Thyroid gland (tissue), 4 donors: ENCODE measurements around the gene DISP1. TPM values are rescaled to one million over a fixed set of nuclear protein-coding genes. Genes with fewer than 3 reads are reported as not detected.
"Not testable (repeated sequence)": the region's sequence is repeated elsewhere in the genome, so short reads cannot be mapped to it uniquely, and the experiment has no call there.

Experiments
- DNase-seq, 2 donors: peaks; one replicate each; pipeline ENCODE4 v3.0.0-alpha.2; 2019
- H3K27ac ChIP-seq, 3 donors: fragments of 200-600 bp; sonication (generic); 1 replicate in 2 of 3; 2 replicates in 1 of 3; pipeline ENCODE4 v1.5.1; 2016 to 2019; ENCODE audit warnings: mild to moderate bottlenecking in 1 of 3, moderate library complexity in 1 of 3
- H3K27me3 ChIP-seq: fragments of 200-600 bp; sonication (generic); one replicate; pipeline ENCODE4 v1.5.1; 2019
- H3K36me3 ChIP-seq, 2 donors: fragments of 200-600 bp; sonication (generic); one replicate each; pipeline ENCODE4 v1.5.1; 2016 to 2019
- H3K4me1 ChIP-seq, 2 donors: fragments of 200-600 bp; sonication (generic); one replicate each; pipeline ENCODE4 v1.5.1; 2017 to 2019
- H3K4me3 ChIP-seq, 3 donors: fragments of 200-600 bp; sonication (generic); replicated peaks in 1 of 3; 1 replicate in 2 of 3; 2 replicates in 1 of 3; pipeline ENCODE4 v1.5.1; 2016; ENCODE audit warnings: mild to moderate bottlenecking in 1 of 3
- H3K9me3 ChIP-seq: fragments of 200-600 bp; sonication (generic); one replicate; pipeline ENCODE4 v1.5.1; 2017
- POLR2A ChIP-seq, 2 donors: fragments of 450-650 bp; IDR thresholded peaks; one replicate each; pipeline ENCODE4 v1.6.1; 2017; ENCODE audit warnings: antibody characterized with exemption in 2 of 2, mild to moderate bottlenecking in 2 of 2, moderate library complexity in 1 of 2
- WGBS, 2 donors: methylation state at CpG; one replicate each; pipeline ENCODE4 v1.1.5; 2017; 5-methylcytosine and 5-hydroxymethylcytosine counted together
- intact Hi-C: fragments of 100-400 bp; cut with DNase I; formaldehyde crosslinking; loops from one replicate; pipeline ENCODE4 v1.15.1; 2023
- total RNA-seq, 4 donors: library from RNA; depleted of rRNA; stranded (reverse); fragments of >200 nt; gene quantifications; one replicate each; pipeline ENCODE4 v1.2.3, GENCODE V29; 2016
- TF ChIP-seq, protein P1 (sequence below), 6 experiments: fragments of 200-600 bp in 3 of 6; fragments of 450-650 bp in 3 of 6; sonication (generic) in 3 of 6; IDR thresholded peaks; one replicate each; pipeline ENCODE4 v1.5.1; 2016 to 2019; ENCODE audit warnings: antibody characterized with exemption in 6 of 6, mild to moderate bottlenecking in 2 of 6, inconsistent platforms in 1 of 6, moderate library complexity in 1 of 6

DISP1 gene
- total RNA-seq, 4 donors from 2014 or later = 11.5 to 21.4 (median 15.9) TPM

DNA sequence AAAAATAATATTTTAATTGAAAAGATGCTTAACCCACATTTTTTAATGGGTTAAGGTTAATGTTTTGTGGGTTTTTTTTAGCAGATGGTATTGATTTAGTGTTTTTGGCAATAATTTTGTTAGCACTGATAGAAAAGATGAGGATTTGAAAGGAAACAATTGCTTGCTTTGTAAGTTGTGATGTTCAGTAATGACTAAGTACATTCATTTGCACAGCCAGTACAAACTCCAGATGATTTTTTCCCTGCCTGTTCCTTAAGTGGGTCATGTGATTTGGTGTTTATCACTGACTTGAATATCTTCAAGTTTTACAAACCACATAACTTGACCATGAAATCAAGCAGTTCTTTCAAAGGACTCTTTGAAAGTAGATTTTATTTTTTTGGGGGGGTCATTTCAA lies 15.0 kb downstream of the DISP1 start:
- intact Hi-C loops = no loop called here
- Histone ChIP-seq H3K4me1 (peaks cover 3 to 24% of the 10 kb centered on the region in 2 donors), H3K36me3 (no peaks in the 10 kb centered on the region), H3K27me3 (no peaks in the 10 kb centered on the region), H3K9me3 (no peaks in the 10 kb centered on the region), H3K4me3 (no peak overlapping the region), H3K27ac (peak overlapping the region in 2 of 3 donors; percentile 10 to 49)
- no peak for DNase-seq
- no peak for TF ChIP-seq POLR2A (IDR thresholded peaks at IDR 0.05)
- TF ChIP-seq, protein P1, sequence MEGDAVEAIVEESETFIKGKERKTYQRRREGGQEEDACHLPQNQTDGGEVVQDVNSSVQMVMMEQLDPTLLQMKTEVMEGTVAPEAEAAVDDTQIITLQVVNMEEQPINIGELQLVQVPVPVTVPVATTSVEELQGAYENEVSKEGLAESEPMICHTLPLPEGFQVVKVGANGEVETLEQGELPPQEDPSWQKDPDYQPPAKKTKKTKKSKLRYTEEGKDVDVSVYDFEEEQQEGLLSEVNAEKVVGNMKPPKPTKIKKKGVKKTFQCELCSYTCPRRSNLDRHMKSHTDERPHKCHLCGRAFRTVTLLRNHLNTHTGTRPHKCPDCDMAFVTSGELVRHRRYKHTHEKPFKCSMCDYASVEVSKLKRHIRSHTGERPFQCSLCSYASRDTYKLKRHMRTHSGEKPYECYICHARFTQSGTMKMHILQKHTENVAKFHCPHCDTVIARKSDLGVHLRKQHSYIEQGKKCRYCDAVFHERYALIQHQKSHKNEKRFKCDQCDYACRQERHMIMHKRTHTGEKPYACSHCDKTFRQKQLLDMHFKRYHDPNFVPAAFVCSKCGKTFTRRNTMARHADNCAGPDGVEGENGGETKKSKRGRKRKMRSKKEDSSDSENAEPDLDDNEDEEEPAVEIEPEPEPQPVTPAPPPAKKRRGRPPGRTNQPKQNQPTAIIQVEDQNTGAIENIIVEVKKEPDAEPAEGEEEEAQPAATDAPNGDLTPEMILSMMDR (IDR thresholded peaks at IDR 0.05) = no peak

DNA sequence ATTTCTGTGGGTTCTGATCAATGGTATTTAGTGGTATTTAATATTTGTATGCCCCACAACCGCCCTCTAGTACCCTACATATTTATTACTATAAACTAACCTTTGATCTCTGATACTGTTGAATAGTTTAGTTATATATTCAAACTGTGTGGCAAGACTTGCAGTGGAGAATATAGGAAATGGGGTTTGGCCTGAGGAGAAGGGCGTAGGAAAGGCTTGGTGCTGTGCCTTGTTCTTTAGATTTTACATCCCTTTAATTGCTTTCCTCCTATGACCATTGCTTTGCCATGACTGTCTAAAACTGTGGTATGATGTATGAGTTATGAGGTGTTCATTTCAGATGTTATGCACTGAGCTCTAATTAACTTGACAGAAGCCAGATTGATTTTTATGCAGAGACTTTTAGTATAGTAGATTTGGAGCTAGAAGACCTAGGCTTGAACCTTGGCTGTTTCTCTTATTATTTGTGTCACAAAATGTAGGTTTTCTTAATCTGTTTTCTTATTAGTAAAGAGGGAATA lies 18.6 kb downstream of the DISP1 start:
- 96 to 98% methylated on average over 2 of the region's 2 CpGs for WGBS, 2 donors
- DNase-seq = no peak
- Histone ChIP-seq H3K4me1 (peaks cover 8 to 32% of the 10 kb centered on the region in 2 donors), H3K36me3 (no peaks in the 10 kb centered on the region), H3K4me3 (no peak overlapping the region), H3K9me3 (no peaks in the 10 kb centered on the region), H3K27ac (no peak overlapping the region), H3K27me3 (no peaks in the 10 kb centered on the region)
- no peak for TF ChIP-seq POLR2A (IDR thresholded peaks at IDR 0.05)
- TF ChIP-seq, protein P1 (IDR thresholded peaks at IDR 0.05) = no peak
- intact Hi-C loops = no loop called here

GRCh38 chr1:222843469-222844410 lies 28.9 kb downstream of the DISP1 start:
- Histone ChIP-seq H3K4me3 (no peak overlapping the region), H3K27ac (no peak overlapping the region), H3K9me3 (no peaks in the 10 kb centered on the region), H3K36me3 (no peaks in the 10 kb centered on the region), H3K27me3 (no peaks in the 10 kb centered on the region), H3K4me1 (no peaks in the 10 kb centered on the region)
- no peak for TF ChIP-seq POLR2A (IDR thresholded peaks at IDR 0.05)
- TF ChIP-seq, protein P1 (IDR thresholded peaks at IDR 0.05) = no peak
- whole genome bisulfite sequencing, 2 donors = 93 to 95% methylated on average over 6 of the region's 6 CpGs
- DNase-seq = no peak
- intact Hi-C loops = no loop called here

GRCh38 chr1:222844411-222844779 lies 29.6 kb downstream of the DISP1 start:
- DNase-seq = no peak
- WGBS, 2 donors = 89 to 90% methylated on average over 3 of the region's 3 CpGs
- Histone ChIP-seq H3K4me3 (no peak overlapping the region), H3K36me3 (no peaks in the 10 kb centered on the region), H3K27ac (no peak overlapping the region), H3K9me3 (no peaks in the 10 kb centered on the region), H3K27me3 (no peaks in the 10 kb centered on the region), H3K4me1 (no peaks in the 10 kb centered on the region)
- TF ChIP-seq, protein P1 (IDR thresholded peaks at IDR 0.05) = no peak
- TF ChIP-seq POLR2A (IDR thresholded peaks at IDR 0.05) = no peak
- intact Hi-C loops = no loop called here

- intact Hi-C loops = no loop called here
- no peak for DNase-seq
- Histone ChIP-seq H3K4me1 (no peaks in the 10 kb centered on the region), H3K9me3 (no peaks in the 10 kb centered on the region), H3K4me3 (no peak overlapping the region), H3K27me3 (no peaks in the 10 kb centered on the region), H3K27ac (no peak overlapping the region), H3K36me3 (no peaks in the 10 kb centered on the region)
- TF ChIP-seq, protein P1 (IDR thresholded peaks at IDR 0.05) = no peak
- no peak for TF ChIP-seq POLR2A (IDR thresholded peaks at IDR 0.05)
Measured at GRCh38 chr1:222845763-222846162, 30.9 kb downstream of the DISP1 start.

- H3K4me3 ChIP-seq, H3K9me3 ChIP-seq, DNase-seq, H3K27me3 ChIP-seq, H3K4me1 ChIP-seq, H3K27ac ChIP-seq, intact Hi-C loops, H3K36me3 ChIP-seq: not testable (repeated sequence)
Measured at GRCh38 chr1:222850550-222850949, 35.7 kb downstream of the DISP1 start.
